ENCODE measurements around the gene ATP1A3.

DNA sequence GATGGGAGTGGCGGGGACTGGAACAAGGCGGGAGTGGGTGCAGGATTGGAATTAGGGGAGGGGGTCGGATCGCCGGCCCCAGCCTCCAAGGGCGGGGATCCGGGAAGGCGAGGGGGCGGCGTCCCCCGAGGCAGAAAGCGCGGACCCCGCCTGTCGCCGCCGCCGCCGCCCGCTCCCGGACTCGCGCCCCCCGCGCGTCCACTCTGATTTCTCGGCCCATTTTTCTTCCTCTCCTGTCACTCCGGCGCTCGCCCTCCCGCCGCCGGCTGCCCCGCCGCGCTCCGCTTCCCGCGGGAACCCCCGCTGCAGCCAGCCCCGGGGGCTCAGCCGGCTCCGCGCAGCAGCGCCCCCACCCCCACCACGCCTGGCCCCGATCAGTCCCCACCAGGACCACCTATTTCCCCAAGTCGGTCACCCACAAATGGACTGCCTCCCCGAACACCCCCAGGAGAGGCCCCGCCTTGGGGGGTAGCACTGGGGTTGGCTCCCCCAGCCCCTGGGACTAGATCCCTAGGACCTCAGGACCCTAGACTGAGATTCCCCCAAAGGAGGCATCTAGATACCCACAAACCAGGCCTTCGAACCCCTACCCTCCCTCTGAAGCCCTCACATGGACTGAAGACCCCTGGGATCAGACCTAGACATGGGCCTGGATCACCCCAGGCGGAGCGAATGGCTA, 53.2 kb downstream of the ATP1A3 start:
- TF ChIP-seq, protein P1, sequence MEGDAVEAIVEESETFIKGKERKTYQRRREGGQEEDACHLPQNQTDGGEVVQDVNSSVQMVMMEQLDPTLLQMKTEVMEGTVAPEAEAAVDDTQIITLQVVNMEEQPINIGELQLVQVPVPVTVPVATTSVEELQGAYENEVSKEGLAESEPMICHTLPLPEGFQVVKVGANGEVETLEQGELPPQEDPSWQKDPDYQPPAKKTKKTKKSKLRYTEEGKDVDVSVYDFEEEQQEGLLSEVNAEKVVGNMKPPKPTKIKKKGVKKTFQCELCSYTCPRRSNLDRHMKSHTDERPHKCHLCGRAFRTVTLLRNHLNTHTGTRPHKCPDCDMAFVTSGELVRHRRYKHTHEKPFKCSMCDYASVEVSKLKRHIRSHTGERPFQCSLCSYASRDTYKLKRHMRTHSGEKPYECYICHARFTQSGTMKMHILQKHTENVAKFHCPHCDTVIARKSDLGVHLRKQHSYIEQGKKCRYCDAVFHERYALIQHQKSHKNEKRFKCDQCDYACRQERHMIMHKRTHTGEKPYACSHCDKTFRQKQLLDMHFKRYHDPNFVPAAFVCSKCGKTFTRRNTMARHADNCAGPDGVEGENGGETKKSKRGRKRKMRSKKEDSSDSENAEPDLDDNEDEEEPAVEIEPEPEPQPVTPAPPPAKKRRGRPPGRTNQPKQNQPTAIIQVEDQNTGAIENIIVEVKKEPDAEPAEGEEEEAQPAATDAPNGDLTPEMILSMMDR (IDR thresholded peaks at IDR 0.05; ENCODE audit: poor library complexity, severe bottlenecking), result no peak
- no peak for TF ChIP-seq REST (IDR thresholded peaks at IDR 0.05; ENCODE audit: borderline replicate concordance)
